Activated CD4-positive, alpha-beta T cell treated with anti-CD3 and anti-CD28 coated beads, Interleukin-2, amount 10 ng/mL, durations not matched to agents 7 days and 5 days (primary cell): ENCODE results near the gene PCED1B. TPM values are rescaled to one million over a fixed set of nuclear protein-coding genes. Genes with fewer than 3 reads are reported as not detected.
A peak's percentile ranks its signal among the peaks of the same experiment; 100 is the strongest.
"Not testable (repeated sequence)": the region's sequence is repeated elsewhere in the genome, so short reads cannot be mapped to it uniquely, and the experiment has no call there.

Experiments used
- CTCF ChIA-PET: fragments of 350-600 bp; sonication (Branson Sonifier 250); formaldehyde crosslinking; loops from one replicate; lab custom pipeline; 2021; ENCODE audit warnings: antibody characterized with exemption; lab: Charles Lee
- POLR2A ChIA-PET: fragments of 350-600 bp; sonication (Branson Sonifier 250); formaldehyde crosslinking; loops from one replicate; lab custom pipeline; 2021; ENCODE audit warnings: antibody characterized with exemption; lab: Charles Lee
- DNase-seq: peaks from one replicate; pipeline ENCODE4 v3.0.0-alpha.2; 2020
- H3K27ac Mint-ChIP-seq: one replicate; pipeline ENCODE4 v1.8.0; 2021; ENCODE audit warnings: mild to moderate bottlenecking, moderate library complexity, mixed read lengths
- H3K27me3 Mint-ChIP-seq: one replicate; pipeline ENCODE4 v1.8.0; 2021; ENCODE audit warnings: mixed read lengths
- H3K36me3 Mint-ChIP-seq: one replicate; pipeline ENCODE4 v1.8.0; 2021; ENCODE audit warnings: low read depth, mixed read lengths
- H3K4me1 Mint-ChIP-seq: one replicate; pipeline ENCODE4 v1.8.0; 2021; ENCODE audit warnings: mixed read lengths
- H3K4me3 Mint-ChIP-seq: one replicate; pipeline ENCODE4 v1.8.0; 2021; ENCODE audit warnings: mild to moderate bottlenecking, moderate library complexity, mixed read lengths
- H3K9me3 Mint-ChIP-seq: one replicate; pipeline ENCODE4 v1.8.0; 2021; ENCODE audit warnings: mixed read lengths
- total RNA-seq, 2 experiments: library from RNA; stranded (reverse); gene quantifications; one replicate each; pipeline ENCODE4 v1.2.3, GENCODE V29; 2021

Gene PCED1B
- total RNA-seq, 2 experiments from 2014 or later, result 58.7 to 59.7 TPM

GRCh38 chr12:47212701-47213039 lies 133.2 kb downstream of the PCED1B start:
- no peak for DNase-seq
- POLR2A ChIA-PET, result no interaction called here
- H3K36me3 Mint-ChIP-seq, result peaks cover 75% of the 10 kb centered on the region
- H3K4me3 Mint-ChIP-seq, result peak overlapping the region; percentile 86
- CTCF ChIA-PET, result interaction anchor here (0.6 to 2.5 kb wide), 5 partner anchors 11 to 186 kb away, joined by 3 to 7 read pairs (median 5); partner anchors contain the start of genes AMIGO2 and PCED1B
- H3K27ac Mint-ChIP-seq, result peak overlapping the region; percentile 94
- H3K4me1 Mint-ChIP-seq, result peaks cover 52% of the 10 kb centered on the region
- no peaks in the 10 kb centered on the region for H3K9me3 Mint-ChIP-seq
- H3K27me3 Mint-ChIP-seq, result no peaks in the 10 kb centered on the region

GRCh38 chr12:47213396-47213795 lies 134.0 kb downstream of the PCED1B start:
- no peaks in the 10 kb centered on the region for H3K27me3 Mint-ChIP-seq
- no peak for DNase-seq
- peak overlapping the region; percentile 86 for H3K4me3 Mint-ChIP-seq
- POLR2A ChIA-PET, result interaction anchor here (1.5 kb wide), 1 partner anchor 94 kb away, joined by 5 read pairs; no protein-coding TSS in a partner anchor
- H3K4me1 Mint-ChIP-seq, result peaks cover 52% of the 10 kb centered on the region
- peak overlapping the region; percentile 94 for H3K27ac Mint-ChIP-seq
- H3K36me3 Mint-ChIP-seq, result peaks cover 75% of the 10 kb centered on the region
- no peaks in the 10 kb centered on the region for H3K9me3 Mint-ChIP-seq
- CTCF ChIA-PET, result interaction anchor here (0.6 to 2.5 kb wide), 5 partner anchors 15 to 143 kb away, joined by 3 to 7 read pairs (median 4); partner anchors contain the start of genes AMIGO2 and PCED1B

- no peaks in the 10 kb centered on the region for H3K27me3 Mint-ChIP-seq
- H3K36me3 Mint-ChIP-seq, result peaks cover 69% of the 10 kb centered on the region
Measured at GRCh38 chr12:47214001-47214619, 134.7 kb downstream of the PCED1B start.

GRCh38 chr12:47214771-47215170 lies 135.3 kb downstream of the PCED1B start:
- Mint-ChIP-seq H3K9me3 (no peaks in the 10 kb centered on the region), H3K27me3 (no peaks in the 10 kb centered on the region), H3K36me3 (peaks cover 69% of the 10 kb centered on the region), H3K4me1 (peaks cover 45% of the 10 kb centered on the region), H3K4me3 (peak overlapping the region; percentile 86), H3K27ac (peak overlapping the region; percentile 95)
- no peak for DNase-seq
- CTCF ChIA-PET, result interaction anchor here (1.4 to 2.1 kb wide), 4 partner anchors 14 to 145 kb away, joined by 3 to 10 read pairs (median 4); partner anchors contain the start of genes AMIGO2 and PCED1B
- POLR2A ChIA-PET, result interaction anchor here (0.7 to 1.5 kb wide), 2 partner anchors 92 to 181 kb away, joined by 5 to 9 read pairs; no protein-coding TSS in a partner anchor

More at GRCh38 chr12:47214001-47214619, 134.7 kb downstream of the PCED1B start:
- ChIA-PET CTCF (interaction anchor here (1.1 to 2.5 kb wide), 5 partner anchors 14 to 144 kb away, joined by 3 to 7 read pairs (median 3); partner anchors contain the start of genes AMIGO2 and PCED1B), POLR2A (interaction anchor here (0.7 to 1.5 kb wide), 2 partner anchors 93 to 182 kb away, joined by 5 to 9 read pairs; no protein-coding TSS in a partner anchor)
- H3K9me3 Mint-ChIP-seq, result no peaks in the 10 kb centered on the region
- H3K4me3 Mint-ChIP-seq, result peak overlapping the region; percentile 86
- peaks cover 46% of the 10 kb centered on the region for H3K4me1 Mint-ChIP-seq
- DNase-seq, result no peak
- H3K27ac Mint-ChIP-seq, result peak overlapping the region; percentile 94

GRCh38 chr12:47216150-47216677 lies 136.8 kb downstream of the PCED1B start:
- Mint-ChIP-seq H3K4me1 (peaks cover 43% of the 10 kb centered on the region), H3K27ac (peak overlapping the region; percentile 95), H3K27me3 (no peaks in the 10 kb centered on the region), H3K36me3 (peaks cover 66% of the 10 kb centered on the region), H3K4me3 (peak overlapping the region; percentile 86), H3K9me3 (no peaks in the 10 kb centered on the region)
- ChIA-PET POLR2A (interaction anchor here (0.7 to 1.5 kb wide), 5 partner anchors 9 to 839 kb away, joined by 3 to 9 read pairs (median 4); no protein-coding TSS in a partner anchor), CTCF (interaction anchor here (0.9 to 2.1 kb wide), 8 partner anchors 9 to 196 kb away, joined by 3 to 10 read pairs (median 4); partner anchors contain the start of genes AMIGO2 and PCED1B)
- DNase-seq, result peak; percentile 86

- peak; percentile 48 for DNase-seq
- POLR2A ChIA-PET, result interaction anchor here (0.7 to 1.1 kb wide), 3 partner anchors 139 to 180 kb away, joined by 4 to 5 read pairs (median 4); no protein-coding TSS in a partner anchor
- Mint-ChIP-seq H3K36me3 (peaks cover 69% of the 10 kb centered on the region), H3K4me1 (peaks cover 46% of the 10 kb centered on the region), H3K4me3 (peak overlapping the region; percentile 86), H3K27ac (peak overlapping the region; percentile 95)
- H3K9me3 Mint-ChIP-seq, H3K27me3 Mint-ChIP-seq: not testable (repeated sequence)
- CTCF ChIA-PET, result interaction anchor here (0.6 to 3.5 kb wide), 5 partner anchors 11 to 180 kb away, joined by 3 to 21 read pairs (median 5); no protein-coding TSS in a partner anchor
Measured at GRCh38 chr12:47217595-47217869, 138.1 kb downstream of the PCED1B start.

- peak; percentile 52 for DNase-seq
- Mint-ChIP-seq H3K4me3 (peak overlapping the region; percentile 86), H3K27me3 (no peaks in the 10 kb centered on the region), H3K36me3 (peaks cover 73% of the 10 kb centered on the region), H3K27ac (peak overlapping the region; percentile 95), H3K9me3 (no peaks in the 10 kb centered on the region), H3K4me1 (peaks cover 48% of the 10 kb centered on the region)
- ChIA-PET POLR2A (interaction anchor here (0.8 to 1.1 kb wide), 2 partner anchors 143 to 179 kb away, joined by 4 read pairs; no protein-coding TSS in a partner anchor), CTCF (interaction anchor here (0.7 to 3.5 kb wide), 8 partner anchors 10 to 180 kb away, joined by 3 to 21 read pairs (median 4); no protein-coding TSS in a partner anchor)
Measured at GRCh38 chr12:47218191-47218654, 138.8 kb downstream of the PCED1B start.

GRCh38 chr12:47219243-47219642 lies 139.8 kb downstream of the PCED1B start:
- H3K27ac Mint-ChIP-seq, result peak overlapping the region; percentile 95
- ChIA-PET POLR2A (interaction anchor here (0.6 to 1.3 kb wide), 3 partner anchors 9 to 140 kb away, joined by 3 to 6 read pairs (median 4); partner anchors contain the start of gene PCED1B), CTCF (interaction anchor here (0.6 to 3.5 kb wide), 8 partner anchors 9 to 1509 kb away, joined by 3 to 21 read pairs (median 4); no protein-coding TSS in a partner anchor)
- H3K4me3 Mint-ChIP-seq, result peak overlapping the region; percentile 86
- no peaks in the 10 kb centered on the region for H3K27me3 Mint-ChIP-seq
- H3K9me3 Mint-ChIP-seq, result no peaks in the 10 kb centered on the region
- peaks cover 71% of the 10 kb centered on the region for H3K36me3 Mint-ChIP-seq
- no peak for DNase-seq
- peaks cover 49% of the 10 kb centered on the region for H3K4me1 Mint-ChIP-seq

GRCh38 chr12:47221256-47222023 lies 142.0 kb downstream of the PCED1B start:
- Mint-ChIP-seq H3K36me3 (peaks cover 75% of the 10 kb centered on the region), H3K4me1 (peaks cover 67% of the 10 kb centered on the region), H3K27me3 (no peaks in the 10 kb centered on the region), H3K9me3 (no peaks in the 10 kb centered on the region), H3K27ac (peak overlapping the region; percentile 72), H3K4me3 (peak overlapping the region; percentile 44)
- CTCF ChIA-PET, result interaction anchor here (0.6 to 1.1 kb wide), 2 partner anchors 12 to 172 kb away, joined by 3 to 4 read pairs; no protein-coding TSS in a partner anchor
- POLR2A ChIA-PET, result no interaction called here
- DNase-seq, result no peak

GRCh38 chr12:47222520-47223030 lies 143.2 kb downstream of the PCED1B start:
- Mint-ChIP-seq H3K27me3 (no peaks in the 10 kb centered on the region), H3K4me3 (peak overlapping the region; percentile 55), H3K4me1 (peaks cover 70% of the 10 kb centered on the region), H3K27ac (peak overlapping the region; percentile 70), H3K36me3 (peaks cover 72% of the 10 kb centered on the region), H3K9me3 (no peaks in the 10 kb centered on the region)
- no peak for DNase-seq
- ChIA-PET CTCF (interaction anchor here (1.0 kb wide), 1 partner anchor 11 kb away, joined by 3 read pairs; no protein-coding TSS in a partner anchor), POLR2A (no interaction called here)

- Mint-ChIP-seq H3K9me3 (no peaks in the 10 kb centered on the region), H3K27me3 (no peaks in the 10 kb centered on the region), H3K4me3 (peak overlapping the region; percentile 55), H3K27ac (peak overlapping the region; percentile 70), H3K4me1 (peaks cover 70% of the 10 kb centered on the region), H3K36me3 (peaks cover 72% of the 10 kb centered on the region)
- no peak for DNase-seq
- ChIA-PET POLR2A (no interaction called here), CTCF (interaction anchor here (1.0 kb wide), 1 partner anchor 12 kb away, joined by 3 read pairs; no protein-coding TSS in a partner anchor)
Measured at GRCh38 chr12:47223031-47223847, 143.8 kb downstream of the PCED1B start.
